A673 (cell line): Measurements from ENCODE around the gene TCF3. TPM values are rescaled to one million over a fixed set of nuclear protein-coding genes. Genes with fewer than 3 reads are reported as not detected.
"Not testable (repeated sequence)": the region's sequence is repeated elsewhere in the genome, so short reads cannot be mapped to it uniquely, and the experiment has no call there.

ENCODE experiments used
- BruUV-seq: library from RNA; stranded (reverse); fragments of 400-500 nt; replicated peaks from 2 replicates; lab custom pipeline; 2021; lab: Mats Ljungman, UMichigan
- CTCF ChIA-PET: fragments of 300-600 bp; sonication (Branson Sonifier 250); formaldehyde crosslinking; loops from one replicate; lab custom pipeline; 2022; ENCODE audit warnings: antibody characterized with exemption; lab: Charles Lee
- POLR2A ChIA-PET: fragments of 300-600 bp; sonication (Branson Sonifier 250); formaldehyde crosslinking; loops from one replicate; lab custom pipeline; 2022; ENCODE audit warnings: antibody characterized with exemption; ENCODE audit not compliant: low non-redundant PET; lab: Charles Lee
- DNase-seq: peaks from one replicate; pipeline ENCODE4 v3.0.0-alpha.2; 2015; ENCODE audit warnings: low spot score
- H3K27ac ChIP-seq: fragments of 200-600 bp; sonication (generic); 2 replicates; pipeline ENCODE4 v1.5.1; 2016; ENCODE audit warnings: mixed run types, low read depth, mild to moderate bottlenecking, mixed read lengths, antibody characterized with exemption, low read length; ENCODE audit not compliant: poor library complexity, severe bottlenecking
- H3K27me3 ChIP-seq: fragments of 200-600 bp; sonication (generic); replicated peaks from 2 replicates; pipeline ENCODE4 v1.6.1; 2017; ENCODE audit warnings: mixed run types, low read depth, mild to moderate bottlenecking, mixed read lengths, antibody characterized with exemption, low read length; ENCODE audit not compliant: insufficient read depth, poor library complexity
- H3K36me3 ChIP-seq: fragments of 200-600 bp; sonication (generic); 2 replicates; pipeline ENCODE4 v1.6.1; 2016; ENCODE audit warnings: mixed run types, mild to moderate bottlenecking, mixed read lengths, antibody characterized with exemption, low read length; ENCODE audit not compliant: insufficient read depth, poor library complexity, severe bottlenecking
- H3K4me1 ChIP-seq: fragments of 200-600 bp; sonication (generic); 2 replicates; pipeline ENCODE4 v1.6.1; 2017; ENCODE audit warnings: mixed run types, mild to moderate bottlenecking, mixed read lengths, antibody characterized with exemption, low read length; ENCODE audit not compliant: insufficient read depth, poor library complexity, severe bottlenecking
- H3K4me3 ChIP-seq: fragments of 200-600 bp; sonication (generic); 2 replicates; pipeline ENCODE4 v1.5.1; 2016; ENCODE audit warnings: low read depth, mixed run types, mild to moderate bottlenecking, mixed read lengths, low read length; ENCODE audit not compliant: poor library complexity, severe bottlenecking
- H3K9me3 ChIP-seq: fragments of 200-600 bp; sonication (generic); 2 replicates; pipeline ENCODE4 v1.6.1; 2016; ENCODE audit warnings: mixed run types, low read depth, mild to moderate bottlenecking, mixed read lengths, antibody characterized with exemption, low read length; ENCODE audit not compliant: poor library complexity, severe bottlenecking
- CTCF ChIP-seq: fragments of 300-800, 200-600 bp; sonication (generic); conservative IDR thresholded peaks from 2 replicates; pipeline ENCODE4 v1.5.1; 2017; ENCODE audit warnings: low read depth, mild to moderate bottlenecking, antibody characterized with exemption, low read length, moderate library complexity, mixed read lengths
- EZH2 ChIP-seq: fragments of 200-600 bp; sonication (generic); IDR thresholded peaks from 2 replicates; pipeline ENCODE4 v1.6.1; 2017; ENCODE audit warnings: borderline replicate concordance, low read depth, mild to moderate bottlenecking, mixed read lengths, antibody characterized with exemption, low read length; ENCODE audit not compliant: poor library complexity, severe bottlenecking
- intact Hi-C: fragments of 100-400 bp; cut with micrococcal nuclease; formaldehyde crosslinking; loops from one replicate; pipeline ENCODE4 v1.10.0; 2022; ENCODE audit not compliant: unreplicated experiment
- total RNA-seq: library from RNA; stranded (reverse); gene quantifications from 2 replicates; pipeline ENCODE4 v1.2.3, GENCODE V29; 2021

TCF3 gene
- total RNA-seq, 1 experiment from 2014 or later = 333 TPM

DNA sequence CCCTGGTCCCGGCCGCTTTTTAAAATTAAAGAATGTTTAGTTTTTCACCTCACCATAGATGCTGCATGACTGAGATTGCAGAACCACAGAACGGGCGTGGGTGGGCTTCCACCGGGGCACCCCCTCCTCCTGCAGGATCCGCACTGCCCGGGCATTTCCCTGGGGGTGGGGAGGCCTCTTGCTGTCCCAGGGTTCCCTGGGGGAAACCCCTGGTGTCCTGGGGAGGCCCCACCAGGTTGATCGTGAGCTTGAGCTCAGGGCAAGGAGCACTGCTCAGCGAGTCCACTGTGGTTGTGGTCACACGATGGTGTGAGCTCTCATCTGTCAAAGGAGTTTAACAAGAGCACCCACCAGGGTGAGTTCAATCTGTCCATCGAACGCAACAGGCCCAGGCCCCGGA lies 11.4 kb upstream of the TCF3 start:
- POLR2A ChIA-PET = no interaction called here
- no peak for DNase-seq
- TF ChIP-seq CTCF (no peak), EZH2 (no peak)
- H3K27me3 ChIP-seq = no peaks in the 10 kb centered on the region
- intact Hi-C loops = no loop called here
- BruUV-seq = no TSS peak
- CTCF ChIA-PET = interaction anchor here (0.5 kb wide), 1 partner anchor 117 kb away, joined by 6 read pairs; no protein-coding TSS in a partner anchor
- no peak overlapping the region for H3K4me3 ChIP-seq
- peaks cover 17% of the 10 kb centered on the region for H3K4me1 ChIP-seq
- no peaks in the 10 kb centered on the region for H3K36me3 ChIP-seq
- H3K27ac ChIP-seq = no peak overlapping the region
- no peaks in the 10 kb centered on the region for H3K9me3 ChIP-seq

DNA sequence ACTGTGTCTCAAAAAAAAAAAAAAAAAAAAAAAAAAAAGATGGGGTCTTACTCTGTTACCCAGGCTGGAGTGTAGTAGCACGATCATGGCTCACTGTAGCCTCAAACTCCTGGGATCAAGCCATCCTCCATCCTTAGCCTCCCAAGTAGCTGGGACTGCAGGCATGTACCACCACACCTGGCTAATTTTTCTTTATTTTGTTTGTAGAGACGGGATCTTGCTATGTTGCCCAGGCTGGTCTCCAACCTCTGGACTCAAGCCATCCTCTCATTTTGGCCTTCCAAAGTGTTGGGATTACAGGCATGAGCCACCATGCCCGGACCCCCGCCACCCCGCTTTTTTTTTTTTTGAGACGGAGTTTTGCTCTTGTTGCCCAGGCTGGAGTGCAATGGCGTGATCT lies 10.8 kb upstream of the TCF3 start:
- POLR2A ChIA-PET = not testable (repeated sequence)
- CTCF ChIA-PET = interaction anchor here (0.5 kb wide), 1 partner anchor 116 kb away, joined by 6 read pairs; no protein-coding TSS in a partner anchor
- H3K4me1 ChIP-seq = peaks cover 10% of the 10 kb centered on the region

DNA sequence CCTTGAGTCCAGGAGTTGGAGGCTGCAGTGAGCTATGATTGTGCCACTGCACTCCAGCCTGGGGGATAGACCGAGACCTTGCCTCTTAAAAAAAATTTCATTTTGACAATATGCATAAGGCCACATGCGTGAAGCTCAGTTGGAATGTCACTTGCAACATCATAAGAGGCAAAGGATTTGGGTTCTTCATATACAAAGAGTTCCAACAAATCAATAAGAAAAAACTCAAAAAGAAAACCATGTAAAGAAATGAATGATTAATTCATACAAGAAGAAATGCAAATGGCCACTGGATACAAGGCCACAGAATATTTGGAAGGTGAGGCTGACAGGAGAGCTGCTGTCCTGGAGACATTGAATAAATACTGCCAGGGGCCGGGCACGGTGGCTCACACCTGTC lies 9.6 kb upstream of the TCF3 start:
- POLR2A ChIA-PET = no interaction called here
- H3K4me1 ChIP-seq = no peaks in the 10 kb centered on the region
- DNase-seq = no peak
- BruUV-seq = no TSS peak
- no peaks in the 10 kb centered on the region for H3K27me3 ChIP-seq
- TF ChIP-seq CTCF (no peak), EZH2 (no peak)
- H3K9me3 ChIP-seq = no peaks in the 10 kb centered on the region
- CTCF ChIA-PET = no interaction called here
- H3K36me3 ChIP-seq = no peaks in the 10 kb centered on the region
- no peak overlapping the region for H3K4me3 ChIP-seq
- no peak overlapping the region for H3K27ac ChIP-seq
- intact Hi-C loops = no loop called here

More for the DNA sequence above, 10.8 kb upstream of the TCF3 start:
- H3K4me3 ChIP-seq, BruUV-seq, H3K27ac ChIP-seq, DNase-seq, intact Hi-C loops, H3K9me3 ChIP-seq, H3K27me3 ChIP-seq, H3K36me3 ChIP-seq: not testable (repeated sequence)

GRCh38 chr19:1659084-1659427 lies 6.6 kb upstream of the TCF3 start:
- BruUV-seq = no TSS peak
- H3K27me3 ChIP-seq = no peaks in the 10 kb centered on the region
- no peak for DNase-seq
- POLR2A ChIA-PET = no interaction called here
- H3K9me3 ChIP-seq = no peaks in the 10 kb centered on the region
- no peaks in the 10 kb centered on the region for H3K4me1 ChIP-seq
- no peaks in the 10 kb centered on the region for H3K36me3 ChIP-seq
- TF ChIP-seq CTCF = no peak
- no peak for TF ChIP-seq EZH2
- H3K4me3 ChIP-seq = no peak overlapping the region
- intact Hi-C loops = no loop called here
- CTCF ChIA-PET = no interaction called here
- no peak overlapping the region for H3K27ac ChIP-seq
